OCI-LY1 (cell line): ENCODE data around the gene NUDC.

Experiments used
- H2AFZ ChIP-seq: fragments of 200-600 bp; sonication (generic), shearing (Covaris generic); 2 replicates; pipeline ENCODE4 v1.6.0; 2014; ENCODE audit warnings: antibody characterized with exemption, mild to moderate bottlenecking, low read length
- H3F3A ChIP-seq: fragments of 200-600 bp; sonication (generic), shearing (Covaris generic); 2 replicates; pipeline ENCODE4 v1.6.0; 2014; ENCODE audit warnings: mild to moderate bottlenecking, antibody characterized with exemption, low read length, moderate library complexity; ENCODE audit not compliant: insufficient read depth
- H3K27ac ChIP-seq: fragments of 200-600 bp; sonication (generic); 2 replicates; pipeline ENCODE4 v1.5.1; 2014; ENCODE audit warnings: low read length, mixed run types, mild to moderate bottlenecking, low read depth; ENCODE audit not compliant: poor library complexity, severe bottlenecking
- H3K27me3 ChIP-seq: fragments of 200-600 bp; sonication (generic); 2 replicates; pipeline ENCODE4 v1.6.0; 2014; ENCODE audit warnings: antibody characterized with exemption, mild to moderate bottlenecking, low read length, moderate library complexity; ENCODE audit not compliant: insufficient read depth
- H3K36me3 ChIP-seq: fragments of 200-600 bp; sonication (generic); 2 replicates; pipeline ENCODE4 v1.6.1; 2014; ENCODE audit warnings: mild to moderate bottlenecking, antibody characterized with exemption, low read length, moderate library complexity, mixed read lengths; ENCODE audit not compliant: insufficient read depth
- H3K4me1 ChIP-seq: fragments of 200-600 bp; sonication (generic); 2 replicates; pipeline ENCODE4 v1.5.1; 2014; ENCODE audit warnings: mild to moderate bottlenecking, low read length, moderate library complexity; ENCODE audit not compliant: insufficient read depth, severe bottlenecking
- H3K4me2 ChIP-seq: fragments of 200-600 bp; sonication (generic), shearing (Covaris generic); 2 replicates; pipeline ENCODE4 v1.6.1; 2014; ENCODE audit warnings: low read length
- H3K4me3 ChIP-seq: fragments of 200-600 bp; sonication (generic); 2 replicates; pipeline ENCODE4 v1.5.1; 2014; ENCODE audit warnings: low read length, low read depth, mild to moderate bottlenecking, mixed read lengths; ENCODE audit not compliant: poor library complexity, severe bottlenecking
- H3K79me2 ChIP-seq: fragments of 200-600 bp; shearing (Covaris generic); 2 replicates; pipeline ENCODE4 v1.6.1; 2016; ENCODE audit warnings: mixed run types, low read length, mixed read lengths; ENCODE audit not compliant: insufficient read depth
- H3K9ac ChIP-seq: fragments of 200-600 bp; sonication (generic), shearing (Covaris generic); 2 replicates; pipeline ENCODE4 v1.6.1; 2014; ENCODE audit warnings: mild to moderate bottlenecking, low read length, mixed read lengths
- H3K9me2 ChIP-seq: fragments of 200-600 bp; sonication (generic), shearing (Covaris generic); 2 replicates; pipeline ENCODE4 v1.6.1; 2014; ENCODE audit warnings: low read depth, mild to moderate bottlenecking, low read length, mixed read lengths
- H3K9me3 ChIP-seq: fragments of 200-600 bp; shearing (Covaris generic); 2 replicates; pipeline ENCODE4 v1.6.1; 2014; ENCODE audit warnings: low read length, mixed read lengths
- H4K20me1 ChIP-seq: fragments of 200-600 bp; sonication (generic), shearing (Covaris generic); 2 replicates; pipeline ENCODE4 v1.6.0; 2016; ENCODE audit warnings: mild to moderate bottlenecking, low read length; ENCODE audit not compliant: insufficient read depth
- EZH2 ChIP-seq: fragments of 200-600 bp; sonication (generic), shearing (Covaris generic); IDR thresholded peaks from 2 replicates; pipeline ENCODE4 v1.8.0; 2017; ENCODE audit warnings: borderline replicate concordance, mixed run types, mild to moderate bottlenecking, antibody characterized with exemption, low read length, moderate library complexity, mixed read lengths
- TF ChIP-seq, protein P1 (sequence below): fragments of 200-600 bp; sonication (generic), shearing (Covaris generic); IDR thresholded peaks from 2 replicates; pipeline ENCODE4 v1.5.1; 2017; ENCODE audit warnings: mild to moderate bottlenecking, antibody characterized with exemption, low read length, moderate library complexity, mixed read lengths

Gene NUDC

DNA sequence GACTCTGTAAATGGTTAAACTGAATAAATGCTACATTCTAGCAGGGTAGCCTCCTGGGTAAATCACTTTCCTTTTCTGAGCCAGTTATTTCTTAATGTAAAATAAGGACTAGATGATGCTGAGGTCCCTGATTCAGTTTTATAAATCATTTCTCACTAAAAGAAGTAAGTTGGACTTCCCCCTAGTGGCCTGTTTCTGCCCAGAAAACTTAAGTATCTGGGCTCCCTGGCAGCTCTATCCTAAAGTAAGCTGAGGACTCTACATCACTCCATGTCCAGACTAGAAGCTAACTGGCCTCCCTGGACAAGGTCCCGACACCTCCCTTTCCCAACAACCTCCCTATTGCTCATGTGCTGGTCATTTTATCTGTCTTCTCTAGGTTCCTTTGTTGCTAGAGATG lies 34.4 kb upstream of the NUDC start:
- H3K27ac ChIP-seq: no peak overlapping the region
- no peaks in the 10 kb centered on the region for H3F3A ChIP-seq
- H3K4me2 ChIP-seq: no peak overlapping the region
- peaks cover 18% of the 10 kb centered on the region for H3K4me1 ChIP-seq
- H3K27me3 ChIP-seq: no peaks in the 10 kb centered on the region
- TF ChIP-seq EZH2: no peak
- TF ChIP-seq, protein P1, sequence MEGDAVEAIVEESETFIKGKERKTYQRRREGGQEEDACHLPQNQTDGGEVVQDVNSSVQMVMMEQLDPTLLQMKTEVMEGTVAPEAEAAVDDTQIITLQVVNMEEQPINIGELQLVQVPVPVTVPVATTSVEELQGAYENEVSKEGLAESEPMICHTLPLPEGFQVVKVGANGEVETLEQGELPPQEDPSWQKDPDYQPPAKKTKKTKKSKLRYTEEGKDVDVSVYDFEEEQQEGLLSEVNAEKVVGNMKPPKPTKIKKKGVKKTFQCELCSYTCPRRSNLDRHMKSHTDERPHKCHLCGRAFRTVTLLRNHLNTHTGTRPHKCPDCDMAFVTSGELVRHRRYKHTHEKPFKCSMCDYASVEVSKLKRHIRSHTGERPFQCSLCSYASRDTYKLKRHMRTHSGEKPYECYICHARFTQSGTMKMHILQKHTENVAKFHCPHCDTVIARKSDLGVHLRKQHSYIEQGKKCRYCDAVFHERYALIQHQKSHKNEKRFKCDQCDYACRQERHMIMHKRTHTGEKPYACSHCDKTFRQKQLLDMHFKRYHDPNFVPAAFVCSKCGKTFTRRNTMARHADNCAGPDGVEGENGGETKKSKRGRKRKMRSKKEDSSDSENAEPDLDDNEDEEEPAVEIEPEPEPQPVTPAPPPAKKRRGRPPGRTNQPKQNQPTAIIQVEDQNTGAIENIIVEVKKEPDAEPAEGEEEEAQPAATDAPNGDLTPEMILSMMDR: peak; percentile 45; the same call in 1 of the 2 replicates
- no peaks in the 10 kb centered on the region for H4K20me1 ChIP-seq
- H3K36me3 ChIP-seq: peaks cover 65% of the 10 kb centered on the region
- H3K79me2 ChIP-seq: no peaks in the 10 kb centered on the region
- no peaks in the 10 kb centered on the region for H3K9me2 ChIP-seq
- no peak overlapping the region for H2AFZ ChIP-seq
- no peaks in the 10 kb centered on the region for H3K9me3 ChIP-seq
- no peak overlapping the region for H3K4me3 ChIP-seq
- no peak overlapping the region for H3K9ac ChIP-seq

DNA sequence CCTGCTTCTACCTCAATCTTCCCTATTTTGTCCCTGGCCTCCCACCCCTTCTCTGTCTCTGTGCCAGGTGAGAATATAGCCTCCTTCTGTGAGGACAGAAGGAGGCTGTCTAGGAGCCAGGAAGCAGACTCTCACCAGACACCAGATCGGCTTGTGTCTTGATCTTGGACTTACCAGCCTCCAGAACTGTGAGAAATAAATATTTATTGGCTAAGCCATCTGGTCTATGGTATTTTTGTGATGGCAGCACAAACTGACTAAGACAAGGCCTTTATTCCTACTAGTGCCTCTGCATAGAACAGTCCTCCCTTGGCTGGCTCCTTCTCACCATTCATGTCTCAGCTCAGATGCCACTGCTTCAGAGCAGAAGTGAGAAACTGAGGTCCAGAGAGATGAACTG lies 33.3 kb upstream of the NUDC start:
- Histone ChIP-seq H3K4me1 (peaks cover 18% of the 10 kb centered on the region), H3K9me2 (no peaks in the 10 kb centered on the region), H4K20me1 (no peaks in the 10 kb centered on the region), H3K9me3 (no peaks in the 10 kb centered on the region), H3K4me3 (no peak overlapping the region), H3K4me2 (no peak overlapping the region), H2AFZ (no peak overlapping the region), H3K27me3 (no peaks in the 10 kb centered on the region), H3K36me3 (peaks cover 64% of the 10 kb centered on the region), H3K79me2 (no peaks in the 10 kb centered on the region), H3K27ac (no peak overlapping the region), H3F3A (no peaks in the 10 kb centered on the region), H3K9ac (no peak overlapping the region)
- TF ChIP-seq, protein P1: no peak
- no peak for TF ChIP-seq EZH2

DNA sequence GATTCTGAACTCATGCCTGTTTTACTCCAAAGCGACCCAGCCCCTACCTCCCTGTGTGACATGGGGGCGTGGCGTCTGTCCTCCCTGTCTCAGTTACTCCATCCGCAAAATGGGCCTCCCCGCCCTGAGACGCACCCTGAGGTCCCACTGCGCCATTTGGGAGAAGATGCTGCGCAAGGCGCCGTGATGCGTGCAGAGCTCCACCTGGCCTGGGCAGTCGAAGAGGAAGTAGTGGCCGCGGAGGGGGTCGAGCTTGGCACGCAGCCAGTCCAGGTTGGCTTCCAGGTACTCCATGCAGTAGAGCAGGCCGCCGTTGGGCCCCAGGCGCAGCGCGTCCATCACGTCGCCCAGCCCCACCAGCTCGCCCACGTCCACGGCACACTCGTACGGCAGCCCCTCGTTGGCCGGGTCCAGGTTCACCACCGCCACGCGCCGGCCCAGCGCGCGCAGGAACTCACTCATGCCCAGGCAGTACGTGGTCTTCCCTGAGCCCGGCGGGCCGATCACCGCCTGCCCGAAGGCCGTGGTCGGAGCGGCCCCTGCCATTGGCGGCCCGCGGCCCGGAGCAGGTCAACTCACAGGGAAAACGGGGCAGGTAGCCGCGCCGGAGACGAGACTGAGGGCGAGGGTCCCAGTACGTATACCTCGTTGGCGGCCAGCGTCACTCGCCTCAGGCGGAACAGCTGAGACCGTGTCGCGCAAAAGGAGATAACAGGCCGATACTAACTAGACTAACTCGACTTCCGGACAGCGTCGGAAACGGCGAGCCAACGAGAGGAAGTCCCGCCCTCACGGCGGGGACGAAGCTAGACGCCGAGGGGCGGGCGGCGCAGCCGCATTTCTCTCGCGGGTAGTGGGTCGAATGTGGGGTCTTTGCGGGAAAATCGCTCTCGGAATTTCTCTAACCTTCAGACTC lies 31.7 kb upstream of the NUDC start, which contains the start of gene GPN2:
Gene GPN2 (minus strand): TSS at position 733 of the 916 bp plus-strand sequence. CDS start 187 bp downstream, at position 546.
- no peaks in the 10 kb centered on the region for H3K9me3 ChIP-seq
- H3K36me3 ChIP-seq: peaks cover 63% of the 10 kb centered on the region
- TF ChIP-seq, protein P1: no peak
- no peak for TF ChIP-seq EZH2
- H3K4me1 ChIP-seq: peaks cover 18% of the 10 kb centered on the region
- H3K4me2 ChIP-seq: peak within 1 kb of the TSS; percentile 81
- peak within 1 kb of the TSS; percentile 95 for H3K4me3 ChIP-seq
- H3K9ac ChIP-seq: peak within 1 kb of the TSS; percentile 89
- no peaks in the 10 kb centered on the region for H3K27me3 ChIP-seq
- H3F3A ChIP-seq: no peaks in the 10 kb centered on the region
- H4K20me1 ChIP-seq: no peaks in the 10 kb centered on the region
- H3K27ac ChIP-seq: peak within 1 kb of the TSS; percentile 59
- H3K9me2 ChIP-seq: no peaks in the 10 kb centered on the region
- no peak within 1 kb of the TSS for H2AFZ ChIP-seq
- H3K79me2 ChIP-seq: no peaks in the 10 kb centered on the region
